Thyroid gland (tissue), 4 donors: ENCODE measurements around the gene SP140. TPM values are rescaled to one million over a fixed set of nuclear protein-coding genes. Genes with fewer than 3 reads are reported as not detected.

ENCODE experiments used
- DNase-seq, 2 donors: peaks; one replicate each; pipeline ENCODE4 v3.0.0-alpha.2; 2019
- H3K27ac ChIP-seq, 3 donors: fragments of 200-600 bp; sonication (generic); 1 replicate in 2 of 3; 2 replicates in 1 of 3; pipeline ENCODE4 v1.5.1; 2016 to 2019; ENCODE audit warnings: mild to moderate bottlenecking in 1 of 3, moderate library complexity in 1 of 3
- H3K27me3 ChIP-seq: fragments of 200-600 bp; sonication (generic); one replicate; pipeline ENCODE4 v1.5.1; 2019
- H3K36me3 ChIP-seq, 2 donors: fragments of 200-600 bp; sonication (generic); one replicate each; pipeline ENCODE4 v1.5.1; 2016 to 2019
- H3K4me1 ChIP-seq, 2 donors: fragments of 200-600 bp; sonication (generic); one replicate each; pipeline ENCODE4 v1.5.1; 2017 to 2019
- H3K4me3 ChIP-seq, 3 donors: fragments of 200-600 bp; sonication (generic); replicated peaks in 1 of 3; 1 replicate in 2 of 3; 2 replicates in 1 of 3; pipeline ENCODE4 v1.5.1; 2016; ENCODE audit warnings: mild to moderate bottlenecking in 1 of 3
- H3K9me3 ChIP-seq: fragments of 200-600 bp; sonication (generic); one replicate; pipeline ENCODE4 v1.5.1; 2017
- CTCF ChIP-seq, 6 experiments: fragments of 200-600 bp in 3 of 6; fragments of 450-650 bp in 3 of 6; sonication (generic) in 3 of 6; IDR thresholded peaks; one replicate each; pipeline ENCODE4 v1.5.1; 2016 to 2019; ENCODE audit warnings: antibody characterized with exemption in 6 of 6, mild to moderate bottlenecking in 2 of 6, inconsistent platforms in 1 of 6, moderate library complexity in 1 of 6
- POLR2A ChIP-seq, 2 donors: fragments of 450-650 bp; IDR thresholded peaks; one replicate each; pipeline ENCODE4 v1.6.1; 2017; ENCODE audit warnings: antibody characterized with exemption in 2 of 2, mild to moderate bottlenecking in 2 of 2, moderate library complexity in 1 of 2
- WGBS, 2 donors: methylation state at CpG; one replicate each; pipeline ENCODE4 v1.1.5; 2017; 5-methylcytosine and 5-hydroxymethylcytosine counted together
- intact Hi-C: fragments of 100-400 bp; cut with DNase I; formaldehyde crosslinking; loops from one replicate; pipeline ENCODE4 v1.15.1; 2023
- total RNA-seq, 4 donors: library from RNA; depleted of rRNA; stranded (reverse); fragments of >200 nt; gene quantifications; one replicate each; pipeline ENCODE4 v1.2.3, GENCODE V29; 2016

The SP140 gene
- total RNA-seq, 4 donors from 2014 or later: 0.58 to 1.2 (median 0.95) TPM

- Histone ChIP-seq H3K27ac (no peak overlapping the region), H3K4me3 (no peak overlapping the region), H3K27me3 (no peaks in the 10 kb centered on the region), H3K9me3 (no peaks in the 10 kb centered on the region), H3K4me1 (no peaks in the 10 kb centered on the region), H3K36me3 (peaks cover 40 to 55% of the 10 kb centered on the region in 2 donors)
- no peak for DNase-seq
- TF ChIP-seq CTCF (IDR thresholded peaks at IDR 0.05): no peak
- TF ChIP-seq POLR2A (IDR thresholded peaks at IDR 0.05): no peak
- intact Hi-C loops: no loop called here
- WGBS, 2 donors: 96% methylated on average over 2 of the region's 2 CpGs
These were observed 19.8 kb upstream of the SP140 start for GRCh38 chr2:230205721-230206120.

GRCh38 chr2:230208576-230208975 is 17.0 kb upstream of the SP140 start:
- Histone ChIP-seq H3K27ac (no peak overlapping the region), H3K27me3 (no peaks in the 10 kb centered on the region), H3K9me3 (no peaks in the 10 kb centered on the region), H3K4me1 (no peaks in the 10 kb centered on the region), H3K4me3 (no peak overlapping the region), H3K36me3 (peaks cover 46 to 63% of the 10 kb centered on the region in 2 donors)
- intact Hi-C loops: no loop called here
- TF ChIP-seq CTCF (IDR thresholded peaks at IDR 0.05) (no peak), POLR2A (IDR thresholded peaks at IDR 0.05) (no peak)
- no peak for DNase-seq

GRCh38 chr2:230209422-230210051 is 16.0 kb upstream of the SP140 start:
- intact Hi-C loops: no loop called here
- H3K27me3 ChIP-seq: no peaks in the 10 kb centered on the region
- no peak overlapping the region for H3K4me3 ChIP-seq
- 83 to 95% methylated on average over 1 of the region's 1 CpG for WGBS, 2 donors
- no peak for DNase-seq
- TF ChIP-seq CTCF (IDR thresholded peaks at IDR 0.05) (no peak), POLR2A (IDR thresholded peaks at IDR 0.05) (no peak)
- H3K4me1 ChIP-seq: no peaks in the 10 kb centered on the region
- H3K36me3 ChIP-seq: peaks cover 56 to 65% of the 10 kb centered on the region in 2 donors
- no peak overlapping the region for H3K27ac ChIP-seq
- no peaks in the 10 kb centered on the region for H3K9me3 ChIP-seq

- TF ChIP-seq CTCF (IDR thresholded peaks at IDR 0.05): no peak
- TF ChIP-seq POLR2A (IDR thresholded peaks at IDR 0.05): no peak
- H3K36me3 ChIP-seq: peaks cover 23 to 32% of the 10 kb centered on the region in 2 donors
- 100% methylated on average over 1 of the region's 1 CpG for WGBS, 2 donors
These were observed 9.0 kb upstream of the SP140 start for GRCh38 chr2:230216489-230216888.

GRCh38 chr2:230217424-230217823 is 8.1 kb upstream of the SP140 start:
- no peak overlapping the region for H3K4me3 ChIP-seq
- H3K27ac ChIP-seq: no peak overlapping the region
- H3K27me3 ChIP-seq: no peaks in the 10 kb centered on the region
- intact Hi-C loops: no loop called here
- peaks cover 14 to 27% of the 10 kb centered on the region in 2 donors for H3K36me3 ChIP-seq
- 94 to 98% methylated on average over 3 of the region's 3 CpGs for WGBS, 2 donors
- H3K9me3 ChIP-seq: no peaks in the 10 kb centered on the region
- no peak for TF ChIP-seq CTCF (IDR thresholded peaks at IDR 0.05)
- TF ChIP-seq POLR2A (IDR thresholded peaks at IDR 0.05): no peak
- no peak for DNase-seq
- peaks cover 5 to 9% of the 10 kb centered on the region in 2 donors for H3K4me1 ChIP-seq

More at GRCh38 chr2:230216489-230216888, 9.0 kb upstream of the SP140 start:
- intact Hi-C loops: no loop called here
- Histone ChIP-seq H3K9me3 (no peaks in the 10 kb centered on the region), H3K4me3 (no peak overlapping the region), H3K4me1 (peaks cover 5 to 9% of the 10 kb centered on the region in 2 donors), H3K27me3 (no peaks in the 10 kb centered on the region), H3K27ac (no peak overlapping the region)
- DNase-seq: no peak
